Stimulated activated CD4-positive, alpha-beta T cell treated with anti-CD3 and anti-CD28 coated beads, Interleukin-15, amount 100 ng/mL, for 24 hours (primary cell): ENCODE data around the gene STX8.
A peak's percentile ranks its signal among the peaks of the same experiment; 100 is the strongest.

Source experiments
- DNase-seq: peaks from one replicate; pipeline ENCODE4 v3.0.0-alpha.2; 2020

STX8 gene

GRCh38 chr17:9256751-9257629 lies 318.6 kb downstream of the STX8 start:
- DNase-seq, result no peak

GRCh38 chr17:9256361-9256750 lies 319.3 kb downstream of the STX8 start:
- DNase-seq, result no peak

DNA sequence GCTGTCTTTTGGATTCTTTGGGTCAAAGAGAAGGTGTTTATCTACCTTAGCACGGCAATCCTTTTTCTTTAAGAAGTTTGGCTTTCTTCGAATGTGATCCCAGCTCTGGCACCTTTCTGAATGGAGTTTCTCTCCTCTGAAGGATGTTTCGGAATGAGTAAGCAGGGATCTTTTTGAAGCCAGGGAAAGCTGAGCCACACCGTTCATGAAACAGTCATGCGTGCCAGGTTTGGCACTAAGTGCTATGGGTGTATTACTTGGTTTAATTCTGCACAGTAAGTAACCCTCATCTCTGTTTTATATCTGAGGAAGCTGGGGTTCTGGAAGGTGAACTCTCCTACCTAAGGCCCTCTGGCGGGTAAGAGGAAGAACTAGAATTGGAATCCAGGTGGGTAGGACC lies 319.8 kb downstream of the STX8 start:
- DNase-seq, result no peak

GRCh38 chr17:9254841-9255240 lies 320.8 kb downstream of the STX8 start:
- DNase-seq, result no peak

- DNase-seq, result no peak
These were observed 322.3 kb downstream of the STX8 start for GRCh38 chr17:9253308-9253707.

GRCh38 chr17:9251273-9251672 lies 324.3 kb downstream of the STX8 start:
- no peak for DNase-seq

DNA sequence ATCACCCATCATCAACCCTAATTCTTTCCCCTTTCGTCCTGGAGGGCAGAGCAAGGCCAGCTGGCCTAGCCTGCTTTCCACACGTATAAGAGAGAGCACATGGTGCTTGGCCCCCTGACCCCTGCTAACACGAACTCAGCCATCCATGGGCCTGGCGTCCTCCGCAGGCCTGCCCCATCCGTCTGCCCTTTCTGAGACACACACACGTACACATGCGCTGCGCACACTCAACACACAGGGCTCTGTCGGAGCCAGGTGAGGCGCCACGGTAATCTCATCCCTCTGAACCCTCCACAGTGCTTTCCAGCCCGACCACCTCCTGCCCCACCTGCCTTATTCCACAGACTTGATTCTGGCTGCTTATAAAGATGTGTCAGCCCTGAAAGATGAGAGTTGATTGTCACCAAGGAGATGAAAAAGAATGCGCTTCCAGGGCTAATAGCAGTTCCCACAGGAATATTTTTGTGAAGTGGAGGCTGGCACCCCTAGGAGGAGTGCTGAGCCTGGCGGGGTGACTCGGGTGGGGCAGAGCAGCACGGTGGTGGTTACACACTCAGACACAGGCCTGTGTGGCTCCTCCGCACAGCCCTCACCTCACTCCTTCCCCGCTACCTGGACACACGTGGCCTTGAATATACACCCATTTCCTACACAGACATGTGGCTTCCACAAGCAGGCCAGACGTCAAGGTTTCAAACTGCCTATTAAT lies 326.2 kb downstream of the STX8 start:
- DNase-seq, result no peak

DNA sequence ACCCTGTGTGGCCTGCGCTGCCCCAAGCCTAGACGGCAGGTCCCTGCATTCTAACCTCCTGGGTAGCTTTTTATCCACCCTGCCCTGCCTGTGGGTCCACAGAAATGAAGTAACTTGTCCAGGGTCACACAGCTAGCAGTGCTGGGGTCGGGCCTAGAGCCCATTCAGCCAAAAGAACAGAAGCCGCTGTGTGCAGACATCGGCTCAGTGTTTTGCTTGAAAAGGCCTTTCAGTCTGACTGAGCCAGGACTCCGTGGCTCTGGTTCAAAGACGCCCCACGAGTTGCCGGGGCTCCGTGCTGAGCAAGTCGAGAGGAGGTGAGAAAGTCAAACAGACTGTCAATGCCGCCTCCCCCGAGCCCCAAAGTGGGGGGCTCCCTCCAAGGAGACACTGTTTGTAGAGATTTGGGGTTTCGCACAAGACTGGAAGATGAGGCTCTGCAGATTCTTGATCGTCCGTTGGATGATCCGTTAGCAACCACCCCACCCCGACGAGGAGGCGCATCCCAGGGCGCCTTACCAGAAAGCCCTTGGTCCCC lies 328.1 kb downstream of the STX8 start:
- DNase-seq, result no peak

DNA sequence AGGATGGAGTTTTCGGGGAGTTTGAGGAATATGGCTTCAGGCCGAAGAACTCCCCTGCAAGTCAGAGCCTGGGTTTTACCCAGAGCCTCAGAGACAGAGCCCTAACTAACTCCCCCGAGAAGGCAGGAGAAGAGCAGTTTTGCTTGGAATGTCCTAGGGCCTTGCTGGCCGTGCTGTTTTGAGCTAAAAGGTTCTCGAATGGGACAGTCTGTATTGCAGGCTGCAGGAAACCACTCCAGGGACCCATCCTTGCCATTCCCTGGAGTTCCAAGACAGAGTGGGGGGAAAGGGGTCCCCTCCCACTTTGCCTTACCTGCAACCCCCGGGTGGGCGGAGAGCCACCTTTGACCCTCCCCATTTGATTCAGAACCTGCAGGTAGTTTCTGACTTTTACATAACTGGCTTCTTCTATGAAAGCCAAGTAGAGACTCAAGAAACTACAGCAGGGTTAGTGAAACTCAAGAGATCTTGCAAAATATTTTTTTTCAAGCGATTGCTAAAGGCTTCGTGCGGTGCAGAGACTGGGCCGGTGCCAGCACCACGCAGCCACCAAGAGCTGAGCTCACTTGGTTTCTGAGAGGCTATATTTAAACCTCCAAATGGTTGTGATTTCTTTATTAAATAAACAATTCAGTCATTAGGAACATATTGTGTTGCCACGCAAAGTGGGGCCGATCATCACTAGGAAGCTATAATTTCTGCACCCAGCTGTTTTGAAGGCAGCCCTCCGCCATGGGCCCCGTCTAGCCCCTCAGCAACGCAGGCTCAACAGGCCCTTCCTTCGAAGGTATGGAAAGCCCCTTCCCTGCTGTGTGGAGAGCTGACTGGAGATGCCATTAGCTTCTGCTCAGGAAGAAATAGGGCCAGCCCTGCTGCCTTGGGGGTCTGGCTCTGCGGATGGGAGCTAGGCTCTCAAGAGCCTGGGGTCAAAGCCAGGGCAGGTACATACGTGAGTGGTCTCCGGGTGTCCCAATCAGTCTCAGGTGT lies 331.3 kb downstream of the STX8 start:
- no peak for DNase-seq

DNA sequence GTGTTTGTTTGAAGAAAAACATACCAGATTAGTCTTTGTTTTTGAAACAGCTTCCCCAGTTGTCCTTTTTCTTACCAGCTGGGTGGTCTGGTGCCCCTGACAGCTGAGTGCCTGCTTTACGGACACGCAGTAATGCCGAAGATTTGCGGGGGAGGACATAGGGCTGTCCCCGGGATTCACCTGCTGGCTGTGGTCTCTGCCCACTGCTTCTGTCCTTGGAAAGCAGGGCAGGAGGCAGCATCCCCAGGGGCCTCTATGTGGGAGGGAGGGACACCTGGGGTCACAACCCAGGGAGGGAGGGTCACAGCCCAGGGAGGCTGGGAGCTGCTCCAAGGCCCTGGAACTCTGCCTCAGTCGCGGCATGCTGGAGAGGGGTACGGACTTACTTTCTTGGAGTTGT lies 332.6 kb downstream of the STX8 start:
- no peak for DNase-seq

GRCh38 chr17:9242497-9242881 lies 333.1 kb downstream of the STX8 start:
- DNase-seq, result no peak

- DNase-seq, result no peak
These were observed 333.7 kb downstream of the STX8 start for GRCh38 chr17:9241774-9242496.

- DNase-seq, result no peak
These were observed 334.3 kb downstream of the STX8 start for GRCh38 chr17:9241371-9241712.

DNA sequence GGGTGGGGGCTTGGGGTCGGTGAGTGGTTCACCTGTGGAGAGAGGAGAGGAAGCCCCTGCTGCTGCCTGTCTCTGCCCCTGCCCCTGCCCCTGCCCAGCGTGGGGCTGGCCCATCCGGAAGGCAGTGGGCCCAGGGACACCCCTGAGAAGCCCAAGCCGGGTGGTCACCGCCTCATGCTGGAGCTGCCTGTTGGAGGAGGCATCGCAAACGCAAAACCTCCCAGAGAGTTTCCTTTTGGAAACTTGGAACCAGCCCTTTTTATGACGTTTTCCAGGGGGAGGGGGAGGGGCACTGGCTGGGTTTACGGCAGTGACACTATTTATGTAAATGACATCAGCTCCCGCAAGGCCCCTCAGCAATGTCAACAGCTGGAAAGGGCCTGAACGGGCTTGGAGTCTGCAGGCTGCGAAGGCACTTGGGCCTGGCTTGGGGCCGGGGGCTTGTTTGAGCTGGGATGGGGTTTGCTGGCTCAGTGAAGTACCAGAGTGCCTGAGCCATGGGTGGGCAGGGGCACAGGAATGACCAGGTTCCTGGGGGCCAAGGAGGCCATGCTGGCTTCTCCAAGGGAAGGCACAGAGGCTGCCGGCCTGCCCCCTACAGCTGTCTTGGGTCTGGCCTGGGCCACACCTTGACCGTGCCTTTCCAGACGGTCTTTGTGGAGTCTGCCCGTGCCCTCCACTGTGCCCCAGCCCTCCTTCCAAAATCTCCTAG lies 334.8 kb downstream of the STX8 start:
- no peak for DNase-seq

GRCh38 chr17:9239793-9240658 lies 335.6 kb downstream of the STX8 start:
- peak; percentile 72 for DNase-seq

DNA sequence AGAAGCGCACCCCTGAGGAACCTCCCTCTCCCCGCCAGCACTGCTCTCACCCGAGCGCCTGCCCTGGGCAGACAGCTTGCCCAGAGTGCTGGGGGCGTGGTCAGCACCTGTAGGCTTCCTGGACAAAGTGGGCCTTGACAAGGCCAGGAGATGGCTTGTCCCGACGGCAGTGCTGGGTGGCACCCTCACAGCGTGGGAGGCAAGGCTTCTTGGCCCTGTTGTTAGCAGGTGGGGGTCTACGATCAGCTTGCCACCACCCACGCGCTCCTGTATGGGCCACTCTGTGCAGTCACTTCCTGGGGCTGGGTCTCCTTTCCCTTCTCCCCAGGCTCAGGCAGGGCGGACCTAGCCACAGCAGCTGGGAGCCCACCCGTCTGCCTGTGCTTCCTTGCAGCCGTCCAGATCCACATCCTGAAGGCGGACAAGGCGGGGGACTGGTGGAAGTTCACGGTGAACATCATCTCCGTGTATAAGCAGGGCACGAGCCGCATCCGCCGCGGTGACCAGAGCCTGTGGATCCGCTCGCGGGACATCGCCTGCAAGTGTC lies 336.3 kb downstream of the STX8 start:
- no peak for DNase-seq

- no peak for DNase-seq
These were observed 337.0 kb downstream of the STX8 start for GRCh38 chr17:9238340-9239245.

DNA sequence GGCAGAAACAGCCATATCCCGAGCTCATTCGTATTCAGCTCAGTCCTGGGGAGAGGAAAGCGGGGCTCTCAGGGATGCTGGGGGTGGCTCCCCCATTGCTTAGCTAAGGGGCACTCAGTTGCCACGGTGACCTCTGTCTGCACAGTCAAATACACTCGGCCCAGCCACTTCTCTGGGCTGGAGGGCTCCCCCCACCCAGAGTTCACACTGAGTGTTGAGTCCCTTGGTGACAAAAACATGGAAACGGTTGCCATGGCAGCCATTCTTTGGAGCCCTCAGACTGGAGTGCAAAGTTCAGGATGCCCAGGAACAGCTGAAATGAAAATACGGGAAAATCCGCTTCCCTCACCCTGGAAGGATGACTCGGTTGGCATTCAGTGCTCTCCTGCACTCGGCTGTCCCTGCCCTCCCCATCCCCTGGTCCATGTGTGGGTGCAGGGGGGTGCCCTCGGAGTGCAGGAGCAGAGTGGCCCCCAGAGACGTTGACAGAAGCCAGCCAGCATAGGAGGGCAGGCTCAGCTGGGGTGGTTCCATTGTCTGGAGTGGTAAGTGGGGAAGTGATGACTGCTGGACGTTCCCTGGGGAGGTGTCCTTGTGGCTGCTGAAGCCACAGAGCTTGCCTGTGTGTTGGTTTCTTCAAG lies 337.8 kb downstream of the STX8 start:
- DNase-seq, result no peak

GRCh38 chr17:9237053-9237410 lies 338.6 kb downstream of the STX8 start:
- no peak for DNase-seq
